HUDEP-2 (cell line): Measurements from ENCODE around the gene CTSH.
"Not testable (repeated sequence)": the region's sequence is repeated elsewhere in the genome, so short reads cannot be mapped to it uniquely, and the experiment has no call there.

Experiments
- DNase-seq, 76 experiments: peaks; one replicate each; lab custom pipeline; 2025; ENCODE audit not compliant: unreplicated experiment in 76 of 76; lab: John Stamatoyannopoulos, UW

Gene CTSH

DNA sequence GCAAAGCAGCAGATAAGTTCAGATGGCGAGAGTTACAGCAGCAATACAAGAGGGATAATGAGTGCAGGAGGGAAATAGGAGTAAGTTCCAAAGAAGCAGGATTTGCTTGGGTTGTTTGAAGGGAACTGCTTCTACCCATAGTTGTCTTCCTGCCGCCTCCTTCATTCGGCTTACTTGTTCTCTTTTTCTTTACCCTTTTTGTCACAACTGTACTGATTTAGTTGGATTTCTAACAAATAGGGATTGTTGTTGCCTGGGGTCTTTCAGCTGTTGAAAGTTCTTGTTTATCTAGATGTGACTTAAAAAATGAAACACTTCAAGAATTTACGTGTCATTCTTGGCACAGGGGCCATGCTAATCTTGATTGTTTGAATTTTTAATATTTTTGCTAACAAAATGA is 46.3 kb downstream of the CTSH start:
- no peak for DNase-seq

DNA sequence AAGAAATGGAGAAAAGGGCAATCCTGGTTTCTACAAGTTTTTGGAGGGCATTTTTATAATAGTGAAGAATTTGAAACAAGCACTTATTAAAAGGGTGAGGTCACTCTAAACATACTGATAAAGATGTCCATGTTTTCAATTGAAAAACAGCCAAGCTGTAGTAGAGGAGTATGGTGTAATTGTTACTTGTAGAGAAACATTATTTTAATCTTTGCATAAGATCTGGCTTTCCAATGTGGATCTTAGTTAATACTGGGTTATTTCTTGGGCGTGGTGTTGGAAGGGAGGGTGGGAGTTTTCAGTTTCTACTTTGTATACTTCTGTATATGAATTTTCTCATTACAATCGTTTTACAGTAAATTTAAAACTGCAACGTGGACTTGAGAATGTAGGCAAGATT is 49.4 kb downstream of the CTSH start:
- DNase-seq = no peak

DNA sequence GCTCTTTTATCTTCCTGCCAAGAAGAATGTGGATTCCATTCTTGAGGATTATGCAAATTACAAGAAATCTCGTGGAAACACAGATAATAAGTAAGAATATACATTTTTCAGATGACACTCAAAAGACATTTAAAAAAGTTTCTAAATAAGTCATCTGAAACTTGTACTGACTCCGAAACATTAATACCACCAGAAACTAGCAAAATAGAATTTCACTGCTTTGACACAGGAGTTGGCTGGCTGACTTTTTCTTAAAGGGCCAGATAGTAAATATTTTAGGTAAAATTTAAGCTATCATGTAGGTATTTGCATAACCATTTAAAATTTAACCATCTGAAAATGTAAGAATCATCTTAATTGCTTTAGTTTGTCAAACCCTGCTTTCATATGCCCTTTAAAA is 51.3 kb downstream of the CTSH start:
- no peak for DNase-seq

DNA sequence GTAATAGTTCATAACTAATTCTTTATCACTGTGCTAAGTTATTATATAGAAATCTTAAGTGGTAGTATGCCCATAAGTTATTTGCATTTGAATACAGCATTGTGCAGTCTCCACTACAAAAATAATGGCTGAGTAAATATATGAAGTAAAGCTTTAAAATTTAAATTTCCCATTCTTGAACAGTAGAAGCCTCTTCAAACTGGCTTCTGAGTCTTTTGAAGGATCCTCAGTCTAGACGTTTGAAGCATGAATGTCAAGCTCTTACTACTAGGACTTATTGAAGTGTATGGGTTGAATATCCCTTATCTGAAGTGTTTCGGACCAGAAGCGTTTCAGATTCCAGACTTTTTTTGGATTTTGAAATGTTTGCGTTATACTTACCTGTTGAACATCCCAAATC is 55.8 kb downstream of the CTSH start:
- no peak for DNase-seq

DNA sequence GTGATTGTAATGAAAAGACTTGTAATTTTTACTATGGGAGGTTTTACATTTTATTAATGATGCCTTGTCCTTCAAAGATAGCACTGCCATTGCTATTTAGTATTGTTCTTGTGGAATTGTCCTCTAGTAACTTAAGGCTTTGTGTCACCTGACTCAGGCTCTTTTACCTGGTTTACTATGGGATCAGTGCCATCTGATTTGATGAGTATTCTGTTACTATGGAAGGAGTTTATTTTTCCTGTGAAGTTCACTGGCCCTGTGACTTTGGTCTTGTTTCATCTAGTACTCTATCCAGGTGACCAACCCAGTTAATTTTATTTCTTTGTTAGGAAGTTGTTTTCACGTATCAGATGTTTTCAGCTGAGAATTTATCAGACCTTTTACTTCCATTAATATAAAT is 63.2 kb downstream of the CTSH start:
- DNase-seq = no peak

DNA sequence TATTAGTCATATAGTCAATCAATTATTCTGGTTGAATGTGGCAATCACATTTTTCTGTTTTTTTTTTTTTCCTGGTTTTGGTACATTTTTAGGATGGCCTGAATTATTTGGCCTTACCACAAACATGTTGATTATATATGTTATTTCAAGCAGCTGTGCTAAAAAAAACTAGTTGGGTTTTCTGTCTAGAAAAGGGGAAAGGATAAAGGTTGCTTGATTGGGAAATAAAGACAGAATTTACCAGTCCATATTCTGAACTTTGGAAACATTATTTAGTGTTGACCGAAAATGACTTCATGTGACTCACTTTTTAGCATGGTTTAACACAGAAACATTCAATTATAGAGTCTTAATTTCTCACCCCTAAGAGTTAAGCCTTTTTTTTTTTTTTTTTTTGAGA is 64.0 kb downstream of the CTSH start:
- no peak for DNase-seq

DNA sequence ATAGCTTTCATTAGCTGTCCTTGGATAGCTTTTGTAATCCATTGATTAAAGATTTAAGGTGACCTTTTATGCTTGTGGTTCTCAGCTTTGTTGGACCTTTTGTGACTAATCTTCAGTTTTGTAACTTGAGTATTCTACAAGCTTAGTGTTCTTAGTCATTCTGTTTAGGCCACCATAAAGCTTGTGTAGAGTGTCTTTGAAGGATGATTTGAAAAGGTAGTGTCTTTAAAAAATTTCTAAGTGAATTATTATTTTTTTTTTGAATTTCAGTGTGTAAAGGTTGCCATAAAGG is 64.7 kb downstream of the CTSH start:
- no peak for DNase-seq

DNA sequence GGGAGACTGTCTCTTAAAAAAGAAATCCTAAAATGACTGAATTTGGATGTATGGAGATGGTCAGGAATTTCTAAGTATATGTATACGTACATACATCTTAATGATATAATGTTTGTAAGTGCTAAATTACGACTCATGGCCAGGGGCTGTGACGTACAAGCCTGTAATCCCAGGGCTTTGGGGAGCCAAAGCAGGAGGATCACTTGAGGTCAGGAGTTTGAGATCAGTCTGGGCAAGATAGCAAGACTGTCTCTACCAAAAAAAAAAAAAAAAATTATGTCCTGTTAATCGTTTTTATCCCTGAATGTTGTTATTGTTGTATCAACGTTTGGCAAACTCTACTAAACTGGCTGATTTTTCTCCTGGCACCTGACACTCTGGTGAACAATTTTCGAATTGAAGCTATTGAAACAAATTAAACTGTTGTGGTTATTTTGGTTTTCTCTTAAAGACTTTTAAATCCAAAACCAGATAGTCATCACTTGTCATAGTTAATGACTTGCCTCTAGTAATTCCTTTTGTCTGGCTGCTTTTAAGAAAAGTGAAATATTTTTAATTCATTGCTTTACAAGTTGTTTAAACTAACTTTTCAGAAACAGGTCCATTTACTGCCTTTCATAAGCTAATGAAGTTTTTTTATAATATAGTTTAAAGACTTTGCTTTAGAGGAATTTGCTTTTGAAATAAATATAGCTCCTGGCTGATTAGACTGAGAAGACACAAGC is 65.2 kb downstream of the CTSH start:
- no peak for DNase-seq

DNA sequence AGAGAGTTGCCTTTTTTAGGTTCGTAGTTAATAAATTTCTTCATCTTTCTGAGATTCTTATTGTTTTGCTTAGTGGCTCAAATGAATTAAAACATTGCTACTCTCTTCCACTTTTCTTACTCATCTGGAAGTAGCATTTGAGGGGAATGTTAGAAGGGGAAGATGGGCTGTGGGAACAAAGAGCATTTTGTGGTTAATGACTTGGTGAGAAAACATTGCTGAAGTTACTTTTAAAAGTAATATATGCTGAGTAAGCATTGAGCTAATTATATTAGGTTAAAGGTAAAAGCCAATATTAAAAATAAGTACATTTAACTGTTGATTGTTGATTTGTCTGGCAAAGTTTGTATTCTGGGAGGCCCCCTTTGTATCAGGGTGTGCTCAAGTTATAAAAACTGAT is 66.5 kb downstream of the CTSH start:
- DNase-seq = no peak

DNA sequence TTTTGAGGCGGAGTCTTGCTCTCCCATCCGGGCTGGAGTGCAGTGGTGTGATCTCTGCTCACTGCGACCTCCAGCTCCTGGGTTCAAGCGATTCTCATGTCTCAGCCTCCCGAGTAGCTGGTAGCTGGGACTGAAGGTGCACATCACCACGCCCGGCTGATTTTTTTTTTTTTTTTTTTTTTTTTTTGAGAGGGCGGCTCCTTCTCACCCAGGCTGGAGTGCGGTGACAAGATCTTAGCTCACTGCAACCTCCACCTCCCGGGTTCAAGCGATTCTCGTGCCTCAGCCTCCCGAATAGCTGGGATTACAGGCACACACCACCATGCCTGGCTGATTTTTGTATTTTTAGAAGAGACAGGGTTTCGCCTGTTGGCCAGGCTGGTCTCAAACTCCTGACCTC is 67.9 kb downstream of the CTSH start:
- DNase-seq = not testable (repeated sequence)

DNA sequence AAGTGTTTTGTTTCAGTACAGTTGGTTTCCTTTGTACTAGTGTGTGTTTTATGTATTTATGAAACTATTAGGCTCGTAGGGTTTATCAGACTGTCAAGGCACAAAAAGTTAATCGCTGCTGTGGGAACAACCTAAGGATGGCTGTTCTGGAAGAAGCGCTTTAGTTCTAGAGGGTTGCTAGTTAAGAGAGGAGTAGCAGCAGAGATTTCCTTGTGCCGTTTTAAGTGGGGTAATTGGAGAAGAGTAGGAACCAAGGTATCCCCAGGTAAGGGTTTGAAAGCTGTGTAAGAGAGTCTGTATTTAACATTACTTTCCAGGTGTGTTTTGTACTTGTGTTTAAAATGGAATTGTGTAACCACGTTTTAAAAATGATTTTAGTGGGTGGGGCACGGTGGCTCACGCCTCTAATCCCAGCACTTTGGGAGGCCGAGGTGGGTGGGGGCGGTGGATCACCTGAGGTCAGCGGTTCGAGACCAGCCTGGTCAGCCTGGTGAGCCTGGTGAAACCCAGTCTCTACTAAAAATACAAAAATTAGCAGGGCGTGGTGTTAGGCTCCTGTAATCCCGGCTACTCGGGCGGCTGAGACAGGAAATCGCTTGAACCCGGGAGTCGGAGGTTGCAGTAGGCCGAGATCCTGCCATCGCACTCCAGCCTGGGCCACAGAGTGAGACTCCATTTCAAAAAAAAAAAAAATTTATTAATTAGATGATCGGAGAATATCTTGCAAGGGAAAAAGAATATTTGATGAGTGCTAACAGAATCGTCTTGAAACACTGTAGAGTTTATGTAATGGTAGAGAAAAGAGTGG is 69.5 kb downstream of the CTSH start:
- DNase-seq = no peak

DNA sequence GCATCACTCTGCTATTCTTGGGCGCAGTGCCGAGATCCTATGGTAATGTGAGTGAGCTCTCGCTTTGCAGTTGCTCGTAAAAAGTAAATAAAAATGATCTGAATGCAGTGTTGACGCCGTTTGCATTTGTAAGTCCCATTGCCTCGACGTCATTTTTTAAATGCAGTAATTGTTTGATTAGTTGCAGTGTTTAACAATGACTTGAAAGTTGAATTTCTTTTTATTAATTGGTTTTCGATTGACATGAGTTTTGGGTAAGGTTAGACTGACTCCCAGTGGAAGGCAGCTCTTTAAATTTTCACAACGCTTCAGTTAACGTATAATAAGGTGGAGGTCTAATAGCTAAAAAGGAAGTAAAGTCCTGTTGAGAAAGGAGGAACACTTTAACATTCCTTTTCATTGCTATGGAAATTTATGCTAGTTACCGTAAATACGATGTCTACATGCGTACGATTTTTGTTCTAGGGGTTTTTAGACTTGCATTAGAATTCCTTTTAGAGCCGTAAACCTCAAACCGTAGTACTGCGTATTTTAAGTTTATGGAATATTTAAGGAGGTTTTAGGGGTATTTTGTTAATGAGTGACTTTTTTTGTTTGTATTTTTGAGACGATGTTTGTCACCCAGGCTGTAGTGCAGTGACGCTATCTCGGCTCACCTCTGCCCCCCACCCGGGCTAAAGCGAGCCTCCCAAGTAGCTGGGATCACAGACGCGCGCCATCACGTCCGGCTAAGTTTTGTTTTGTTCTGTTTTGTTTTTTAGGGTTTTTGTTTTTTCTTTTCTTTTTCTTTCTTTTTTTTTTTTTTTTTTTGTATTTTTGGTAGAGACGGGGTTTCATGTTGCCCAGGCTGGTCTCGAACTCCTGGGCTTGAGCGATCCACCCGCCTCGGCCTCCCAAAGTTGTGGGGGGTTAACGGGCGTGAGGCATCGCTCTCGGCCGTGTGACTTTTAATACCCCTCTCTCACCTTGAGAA is 70.8 kb downstream of the CTSH start:
- DNase-seq = peak in 12 of 76 experiments; percentile 4 to 54 (median 10)

DNA sequence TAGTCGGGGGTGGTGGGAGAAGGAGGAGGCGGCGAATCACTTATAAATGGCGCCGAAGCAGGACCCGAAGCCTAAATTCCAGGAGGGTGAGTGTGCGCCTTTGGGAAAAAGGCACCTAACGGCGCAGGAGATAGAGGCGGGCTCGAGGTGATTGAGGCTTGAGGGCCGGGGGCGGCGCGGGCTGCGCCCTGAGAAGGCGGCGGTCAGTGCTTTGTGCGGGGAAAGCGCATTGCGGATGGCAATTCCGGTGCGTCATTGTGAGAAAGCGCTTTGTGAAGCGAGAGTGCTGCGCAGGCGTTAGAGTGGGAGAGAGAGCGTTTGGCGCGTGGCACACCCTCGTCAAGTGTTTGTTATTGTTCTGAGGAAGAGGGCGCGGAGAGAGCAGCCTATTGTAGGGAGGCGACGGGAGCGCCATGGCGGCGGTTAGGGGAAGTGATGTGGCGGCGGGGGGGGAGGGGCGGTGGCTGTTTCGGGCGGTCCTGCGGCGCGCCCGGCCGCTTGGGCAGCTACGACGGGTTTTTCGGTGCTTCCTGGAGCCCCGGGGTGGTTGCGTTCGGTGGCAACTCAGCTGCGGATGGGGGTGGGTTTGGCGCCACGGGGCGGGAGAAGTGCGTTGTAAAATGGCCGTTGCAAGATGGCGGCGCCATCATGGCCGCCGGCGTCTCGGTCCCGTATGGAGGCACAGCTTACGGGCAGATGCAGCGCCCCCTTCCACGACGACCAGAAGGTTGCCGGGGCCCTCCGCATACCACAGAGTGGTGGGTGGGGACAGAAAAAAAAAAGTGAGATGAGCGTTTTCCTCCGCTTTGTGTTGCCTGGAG is 71.7 kb downstream of the CTSH start:
- DNase-seq = peak; percentile 28 to 90 (median 82)

DNA sequence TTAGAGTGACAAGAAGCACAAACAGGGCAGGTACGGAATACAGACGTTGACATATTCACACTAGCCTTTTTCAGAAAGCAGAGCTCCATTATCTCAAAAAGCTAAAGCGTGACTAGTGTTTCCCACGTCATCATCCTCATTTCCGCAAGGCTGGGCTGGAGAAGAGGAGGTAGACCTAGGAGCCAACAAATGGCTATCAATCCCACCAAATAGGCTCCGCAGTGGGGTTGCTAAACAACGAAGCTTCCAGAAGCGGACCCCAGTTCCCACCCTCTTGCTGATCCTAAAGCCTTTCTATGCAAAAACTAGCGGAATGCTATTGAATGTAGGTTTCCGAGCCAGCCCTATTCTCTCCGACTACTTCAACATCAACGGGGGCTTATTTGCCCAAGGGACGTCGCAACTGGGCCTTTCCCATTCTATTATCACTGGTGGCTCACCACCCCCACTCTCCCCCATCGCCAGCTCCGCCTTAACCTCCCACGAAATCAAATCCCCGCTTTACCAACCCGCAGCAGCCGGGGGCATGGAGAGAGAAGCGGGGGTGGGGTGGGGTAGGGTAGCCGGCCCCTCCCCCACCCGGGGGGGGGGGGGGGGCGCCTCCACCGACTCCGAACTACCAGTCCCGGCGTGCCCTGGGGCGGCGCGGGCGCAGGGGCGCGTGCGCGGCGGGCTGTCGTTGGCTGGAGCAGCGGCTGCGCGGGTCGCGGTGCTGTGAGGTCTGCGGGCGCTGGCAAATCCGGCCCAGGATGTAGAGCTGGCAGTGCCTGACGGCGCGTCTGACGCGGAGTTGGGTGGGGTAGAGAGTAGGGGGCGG is 72.5 kb downstream of the CTSH start, which contains the start of gene MORF4L1:
MORF4L1 (plus strand) TSS at position 736 of the 817 bp plus-strand sequence. CDS start 128 bp downstream, outside the sequence.
- peak; percentile 24 to 95 (median 89) for DNase-seq

DNA sequence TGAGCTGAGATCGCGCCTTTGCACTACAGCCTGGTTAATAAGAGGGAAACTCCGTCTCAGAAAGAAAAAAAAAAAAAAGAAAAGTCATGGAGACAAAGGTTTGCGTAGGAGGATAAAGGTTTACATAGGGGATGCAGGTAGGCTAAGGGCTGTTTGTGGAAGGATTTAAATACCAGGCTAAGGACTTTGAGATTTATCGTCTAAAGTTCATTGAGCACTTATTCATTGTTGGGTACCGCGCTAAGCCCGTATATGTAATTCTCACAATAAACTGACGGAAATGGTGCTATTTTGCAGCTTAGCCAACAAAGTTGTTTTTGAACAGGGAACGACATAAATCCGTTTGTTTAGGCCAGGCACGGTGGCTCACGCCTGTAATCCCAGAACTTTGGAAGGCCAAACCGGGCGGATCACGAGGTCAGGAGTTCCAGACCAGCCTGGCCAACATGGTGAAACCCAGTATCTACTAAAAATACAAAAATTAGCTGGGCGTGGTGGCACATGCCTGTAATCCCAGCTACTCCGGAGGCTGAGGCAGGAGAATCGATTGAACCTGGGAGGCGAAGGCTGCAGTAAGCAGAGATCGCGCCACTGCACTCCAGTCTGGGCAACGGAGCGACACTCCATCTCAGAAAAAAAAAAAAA is 73.2 kb downstream of the CTSH start:
- DNase-seq = not testable (repeated sequence)
